HL-60 (cell line): Measurements from ENCODE around the gene PGLYRP4.

ENCODE experiments used
- DNase-seq, 2 experiments: peaks; one replicate each; pipeline ENCODE4 v3.0.0-alpha.2; 2010 to 2020; ENCODE audit warnings: low read depth in 1 of 2, low spot score in 1 of 2
- H3K27ac ChIP-seq: fragments of 250-450 bp; sonication (Bioruptor Pico); replicated peaks from 2 replicates; pipeline ENCODE4 v1.5.1; 2020; ENCODE audit warnings: mild to moderate bottlenecking, moderate library complexity
- H3K27me3 ChIP-seq: fragments of 250-450 bp; sonication (Bioruptor Pico); 2 replicates; pipeline ENCODE4 v1.5.1; 2021; ENCODE audit warnings: mild to moderate bottlenecking, moderate library complexity; ENCODE audit not compliant: insufficient read depth, poor library complexity, severe bottlenecking
- H3K4me3 ChIP-seq: replicated peaks from 2 replicates; pipeline ENCODE4 v1.5.1; 2011; ENCODE audit warnings: mild to moderate bottlenecking, control low read depth, low read length; ENCODE audit not compliant: insufficient read depth
- CTCF ChIP-seq: IDR thresholded peaks from one replicate; pipeline ENCODE4 v1.5.1; 2011; ENCODE audit warnings: low read length, control low read depth, inconsistent platforms; ENCODE audit not compliant: insufficient read depth
- GABPA ChIP-seq: IDR thresholded peaks from 2 replicates; pipeline ENCODE4 v1.6.1; 2012; ENCODE audit warnings: low read depth
- POLR2AphosphoS5 ChIP-seq: IDR thresholded peaks from 2 replicates; pipeline ENCODE4 v1.6.1; 2012; ENCODE audit warnings: low read depth
- REST ChIP-seq: IDR thresholded peaks from 2 replicates; pipeline ENCODE4 v1.6.1; 2012; ENCODE audit warnings: low read depth; ENCODE audit not compliant: insufficient replicate concordance
- SPI1 ChIP-seq: IDR thresholded peaks from 2 replicates; pipeline ENCODE4 v1.6.1; 2012; ENCODE audit warnings: low read depth, mild to moderate bottlenecking, borderline replicate concordance

Gene PGLYRP4

GRCh38 chr1:153363641-153364040 is 15.0 kb upstream of the PGLYRP4 start:
- Histone ChIP-seq H3K27ac (peak overlapping the region; percentile 24; the same call in 1 of the 2 replicates), H3K27me3 (no peaks in the 10 kb centered on the region), H3K4me3 (no peak overlapping the region)
- no peak for DNase-seq
- TF ChIP-seq SPI1 (no peak), CTCF (no peak), REST (no peak), POLR2AphosphoS5 (no peak), GABPA (no peak)

- no peak for DNase-seq
- H3K27ac ChIP-seq: peak overlapping the region; percentile 91
- H3K4me3 ChIP-seq: no peak overlapping the region
- TF ChIP-seq POLR2AphosphoS5: no peak
- no peak for TF ChIP-seq SPI1
- TF ChIP-seq REST: no peak
- no peak for TF ChIP-seq CTCF
- no peaks in the 10 kb centered on the region for H3K27me3 ChIP-seq
Measured at GRCh38 chr1:153362187-153362775, 13.6 kb upstream of the PGLYRP4 start.

GRCh38 chr1:153361480-153362109 is 13.0 kb upstream of the PGLYRP4 start:
- Histone ChIP-seq H3K27ac (peak overlapping the region; percentile 91), H3K27me3 (no peaks in the 10 kb centered on the region), H3K4me3 (no peak overlapping the region)
- no peak for DNase-seq
- TF ChIP-seq CTCF (no peak), REST (no peak), POLR2AphosphoS5 (no peak), GABPA (no peak), SPI1 (no peak)
